HG03457 (cell line): ENCODE measurements around the gene VWA5B1.

ENCODE experiments used
- ATAC-seq: cut with Tn5 transposase; IDR thresholded peaks from one replicate; pipeline ENCODE4 v1.9.1; 2021; ENCODE audit warnings: moderate number of reproducible peaks; ENCODE audit not compliant: unreplicated experiment

VWA5B1 gene

DNA sequence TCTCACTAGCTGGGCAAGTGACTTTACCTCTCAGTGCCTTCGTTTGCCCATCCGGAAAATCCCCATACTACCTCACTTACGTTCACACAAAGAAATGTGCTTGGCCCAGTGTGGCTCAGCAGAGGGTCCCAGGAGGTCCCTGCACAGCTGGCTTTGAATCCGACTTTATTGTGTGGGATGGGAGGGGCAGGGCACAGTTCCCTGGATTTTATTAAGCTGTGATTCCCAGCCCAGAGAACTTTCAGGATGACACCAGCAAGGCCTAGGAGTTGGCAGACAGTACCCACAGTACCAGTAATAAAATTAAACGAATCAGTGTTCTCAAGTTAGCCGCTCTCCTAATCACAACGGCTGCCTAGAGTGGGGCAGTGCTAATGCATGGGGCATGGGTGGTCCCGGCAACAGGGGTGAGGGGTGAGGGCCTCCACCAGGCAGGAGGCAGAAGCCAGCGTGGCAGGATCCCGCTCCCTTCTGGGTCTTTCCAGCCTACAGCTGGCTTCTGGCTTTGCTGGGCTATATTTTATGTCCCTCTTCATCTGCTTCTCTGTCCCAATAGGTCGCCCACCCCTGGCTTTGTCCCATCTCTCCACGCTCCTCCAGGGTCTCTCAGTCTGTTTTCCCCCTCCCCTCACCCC is 74.9 kb downstream of the VWA5B1 start:
- ATAC-seq: no peak

DNA sequence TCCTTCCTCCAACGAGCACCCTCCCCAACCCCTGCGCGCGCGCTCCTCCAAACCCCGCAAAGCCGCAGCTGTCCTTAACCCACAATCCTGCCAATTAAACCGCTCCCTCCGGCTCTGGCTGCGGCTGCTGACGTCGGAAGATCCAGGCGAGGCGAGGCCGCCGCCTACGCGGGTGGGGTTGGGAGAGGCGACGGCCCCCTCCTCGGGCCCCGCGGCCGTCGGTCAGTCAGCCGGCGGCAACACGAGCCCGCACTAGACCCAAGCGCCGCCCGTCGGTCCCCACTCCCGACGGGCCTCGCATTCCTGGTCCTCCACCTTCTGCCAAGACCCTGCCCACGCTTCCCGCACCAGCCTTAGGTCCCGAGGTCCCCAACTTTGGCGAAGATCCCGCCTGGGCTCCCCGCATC is 75.4 kb downstream of the VWA5B1 start:
- ATAC-seq: no peak

DNA sequence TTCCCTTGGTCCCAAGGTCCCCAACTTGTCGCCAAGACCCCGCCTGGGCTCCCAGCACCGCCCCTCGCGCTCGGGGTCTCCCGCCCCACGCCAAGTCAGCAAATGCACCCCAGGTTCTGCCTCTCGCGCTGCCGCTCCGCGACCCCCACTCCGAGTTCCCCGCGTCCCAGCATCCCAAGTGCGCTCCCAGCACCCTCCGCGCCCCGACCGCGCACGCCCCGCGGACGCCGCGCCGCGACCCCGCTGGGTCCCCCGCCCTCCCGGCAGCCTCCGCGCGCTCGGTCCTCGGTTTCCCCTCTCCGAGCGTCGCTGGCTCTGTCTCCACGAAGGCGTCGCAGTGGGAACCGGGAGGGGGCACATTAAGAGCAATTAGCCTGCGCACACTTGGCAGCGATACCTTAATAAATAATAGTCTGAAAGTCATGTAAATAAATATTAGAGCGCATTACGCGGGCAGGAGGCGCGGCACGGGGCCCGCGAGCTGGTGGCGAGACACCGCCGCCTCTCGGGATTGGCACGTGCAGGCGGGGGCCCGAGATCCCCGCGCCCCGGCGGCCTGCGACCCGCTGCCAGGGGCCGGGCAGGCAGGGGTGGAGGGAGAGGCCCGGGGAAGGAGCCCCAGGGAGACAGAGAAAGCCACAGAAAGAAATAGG is 75.9 kb downstream of the VWA5B1 start:
- no peak for ATAC-seq

DNA sequence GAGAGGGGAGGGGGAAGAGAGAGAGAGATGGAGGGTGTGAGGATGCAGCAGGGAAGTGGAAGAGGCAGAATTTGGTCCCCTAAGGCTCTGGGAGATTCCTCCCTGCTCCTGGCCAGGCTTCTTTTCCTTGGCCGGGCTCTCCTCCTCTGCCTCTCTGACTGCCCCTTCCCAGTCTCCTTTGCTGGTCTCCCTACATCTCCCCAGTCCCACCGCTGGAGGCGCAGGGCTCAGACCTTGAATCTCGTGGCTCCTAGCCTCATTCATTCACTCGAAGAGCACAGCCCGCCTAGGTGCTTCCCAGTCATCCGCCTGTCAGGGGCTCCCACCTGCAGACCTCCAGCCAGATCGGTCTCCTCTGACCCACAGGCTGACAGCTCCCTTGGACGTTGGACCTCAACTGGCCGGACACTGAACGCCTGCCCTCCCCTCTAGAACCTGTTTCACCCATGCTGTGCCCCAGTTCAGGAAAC is 76.5 kb downstream of the VWA5B1 start:
- ATAC-seq: no peak

DNA sequence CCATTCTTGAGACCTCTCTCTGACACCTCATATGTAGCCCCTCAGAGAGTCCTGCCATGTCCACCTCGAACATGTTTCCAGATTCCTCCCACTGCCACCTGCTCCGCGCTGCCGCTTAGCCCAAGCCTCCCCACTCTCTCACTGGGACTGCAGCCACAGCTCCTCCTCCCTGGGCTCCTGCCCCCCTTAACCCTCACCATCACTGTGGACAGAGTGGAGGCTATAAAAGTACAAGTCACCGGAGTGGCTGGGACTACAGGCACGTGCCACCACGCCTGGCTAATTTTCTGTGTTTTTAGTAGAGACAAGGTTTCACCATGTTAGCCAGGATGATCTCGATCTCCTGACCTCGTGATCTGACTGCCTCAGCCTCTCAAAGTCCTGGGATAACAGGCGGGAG is 77.0 kb downstream of the VWA5B1 start:
- ATAC-seq: no peak

DNA sequence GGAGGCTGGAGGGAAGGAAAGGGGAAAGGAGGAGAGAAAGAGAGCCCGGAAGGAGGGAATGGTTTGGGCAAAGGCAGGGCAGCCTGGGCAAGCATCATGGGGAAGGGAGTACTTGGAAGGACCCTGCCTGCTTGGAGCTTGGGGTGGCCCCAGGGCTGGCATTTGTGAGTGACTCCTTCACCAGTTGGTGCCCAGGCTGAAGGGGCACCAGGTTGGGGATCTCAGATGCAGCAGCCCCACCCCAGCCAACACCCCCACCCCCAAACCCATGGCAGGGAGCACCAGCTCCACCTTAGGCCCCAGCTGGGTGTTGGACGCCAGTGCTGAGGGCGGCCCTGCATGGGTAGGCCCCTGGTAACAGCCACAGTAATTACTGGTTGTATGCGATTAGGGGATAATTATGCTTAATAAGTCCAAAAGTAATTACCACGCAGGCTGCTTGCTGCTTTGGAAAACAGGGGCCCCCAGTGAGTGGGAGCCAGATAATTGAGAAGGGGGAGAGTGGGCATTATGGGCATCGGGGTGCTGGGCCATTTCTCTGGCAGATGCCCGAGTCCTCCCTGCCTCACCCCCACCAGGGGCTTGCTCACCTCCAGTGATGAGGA is 78.3 kb downstream of the VWA5B1 start:
- no peak for ATAC-seq

DNA sequence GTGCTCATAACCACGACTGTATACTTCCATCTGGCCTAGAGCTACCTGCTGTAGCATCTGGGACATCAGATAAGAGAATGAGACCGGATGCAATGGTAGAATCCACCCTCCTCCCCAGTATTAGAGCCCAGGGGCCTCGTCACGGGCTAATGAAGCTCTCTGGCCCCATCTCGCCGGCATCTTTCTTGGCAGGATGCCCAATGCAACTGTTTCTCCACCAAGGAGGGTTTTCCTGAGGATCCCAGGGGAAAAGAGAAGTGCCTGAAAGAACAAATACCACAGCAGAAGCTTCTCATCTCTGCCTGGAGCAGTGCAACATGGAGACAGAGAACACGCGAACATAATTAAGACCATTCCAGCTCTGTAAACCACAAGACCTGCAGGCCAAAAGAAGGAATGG is 80.0 kb downstream of the VWA5B1 start:
- no peak for ATAC-seq

DNA sequence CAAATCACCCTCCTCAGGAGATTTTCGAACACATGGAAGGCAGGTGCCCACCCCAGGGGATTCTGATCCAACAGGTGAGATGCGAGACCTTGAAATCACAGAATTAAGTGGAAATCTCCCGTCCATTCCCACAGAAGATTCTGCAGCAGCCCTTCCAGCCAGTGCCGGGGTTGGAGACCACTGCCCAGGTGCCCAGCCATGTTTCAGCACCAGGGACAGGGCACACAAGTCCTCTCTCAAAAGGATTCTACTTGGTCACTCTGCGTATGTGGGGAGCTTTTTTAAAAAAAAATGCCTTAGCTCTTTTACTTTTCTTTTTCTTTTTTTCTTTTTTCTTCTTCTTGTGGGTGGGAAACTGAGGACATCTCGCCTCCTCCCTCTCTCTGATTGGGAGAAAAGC is 80.7 kb downstream of the VWA5B1 start:
- ATAC-seq: no peak

DNA sequence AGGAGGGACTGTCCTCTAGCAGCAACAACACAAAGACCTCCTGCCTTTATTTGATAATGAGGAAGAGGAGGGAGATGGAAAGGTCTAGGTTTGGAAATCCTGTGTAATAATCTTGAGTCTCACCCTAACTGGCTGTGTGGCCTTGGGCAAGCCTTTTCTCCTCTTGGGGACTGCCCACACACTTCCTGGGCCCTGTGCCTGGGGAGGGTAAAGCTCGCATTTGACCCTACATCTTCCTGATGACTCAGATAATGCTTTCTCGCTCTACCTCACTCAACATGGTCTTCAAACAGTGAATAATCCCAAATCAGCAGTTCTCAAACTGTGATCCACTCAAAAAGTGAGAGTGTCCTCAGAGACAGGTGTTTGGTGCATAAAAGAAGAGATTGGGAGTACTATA is 81.2 kb downstream of the VWA5B1 start:
- ATAC-seq: no peak

DNA sequence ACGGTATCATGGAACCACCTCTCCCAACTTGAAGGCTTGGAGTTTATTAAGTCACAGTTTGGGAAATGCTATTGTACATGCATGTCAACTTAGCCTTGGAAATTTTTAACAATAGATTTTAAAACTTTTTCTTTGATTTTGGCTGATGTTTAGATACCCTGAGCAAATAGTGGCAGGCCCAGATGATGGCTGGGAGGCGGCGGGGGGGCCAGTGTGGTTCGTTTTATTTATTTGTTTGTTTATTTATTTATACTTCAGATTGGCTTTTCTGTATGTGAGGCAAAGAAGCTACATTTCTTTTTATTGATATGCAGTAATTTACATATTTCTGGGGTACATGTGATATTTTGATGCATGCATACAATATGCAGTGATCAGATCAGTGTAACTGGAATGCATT is 82.0 kb downstream of the VWA5B1 start:
- ATAC-seq: no peak

DNA sequence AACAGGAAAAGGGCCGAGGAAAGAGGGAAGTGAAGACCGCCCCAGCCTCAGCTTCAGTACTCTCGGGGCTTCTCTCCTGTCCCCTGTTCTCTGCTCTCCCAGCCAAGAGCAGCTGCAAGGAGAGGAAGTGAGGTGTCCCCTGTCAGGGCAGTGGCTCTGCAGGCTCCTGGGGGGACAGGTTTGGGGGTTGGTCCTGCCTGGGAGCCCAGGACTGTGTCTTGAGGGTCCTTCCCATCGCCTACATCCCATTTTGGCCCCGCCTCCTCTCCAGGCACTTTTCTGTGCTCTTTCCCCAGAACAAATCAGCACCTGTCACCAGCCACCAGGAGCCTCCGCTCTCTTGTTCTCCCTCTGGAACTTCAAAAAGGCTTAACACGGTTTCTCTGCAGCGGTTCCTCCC is 82.6 kb downstream of the VWA5B1 start:
- ATAC-seq: no peak

DNA sequence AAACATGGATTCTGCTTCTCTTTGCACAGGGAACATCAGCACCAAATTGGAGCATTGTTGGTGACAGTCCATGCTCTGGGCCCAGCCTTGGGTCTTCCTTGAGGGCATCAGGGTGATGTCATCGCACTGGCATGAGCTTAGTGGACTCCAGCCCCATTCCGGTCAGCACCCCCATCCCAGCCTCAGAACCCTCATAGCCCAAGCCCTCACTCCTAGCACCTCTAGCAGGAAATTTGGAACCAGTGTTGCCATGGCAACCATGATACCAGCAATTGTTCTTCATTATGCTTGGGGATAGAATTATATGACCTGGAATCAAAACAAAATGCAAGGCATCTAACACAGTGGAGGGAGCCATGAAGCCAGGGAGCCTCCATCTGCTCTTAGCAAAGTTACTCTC is 83.1 kb downstream of the VWA5B1 start:
- ATAC-seq: no peak

DNA sequence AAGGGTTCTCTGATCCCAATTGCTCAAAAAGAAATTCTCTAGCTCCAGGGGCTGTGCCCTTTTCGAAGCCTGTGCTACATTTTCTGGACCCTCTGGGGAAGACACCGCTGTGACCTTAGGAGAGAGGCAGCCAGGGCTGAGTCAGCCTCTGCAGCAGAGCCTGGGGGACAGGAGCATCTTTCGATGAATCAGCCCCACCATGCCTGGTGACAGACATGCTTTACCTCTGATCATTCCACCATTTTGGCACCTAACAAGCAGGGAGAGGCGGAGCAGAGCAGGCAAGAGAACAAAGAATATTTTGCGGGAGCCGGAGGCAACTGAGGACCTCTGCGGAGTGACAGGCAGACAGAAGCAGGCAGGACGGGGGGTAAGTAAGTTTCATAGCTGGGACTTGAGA is 84.9 kb downstream of the VWA5B1 start:
- no peak for ATAC-seq

DNA sequence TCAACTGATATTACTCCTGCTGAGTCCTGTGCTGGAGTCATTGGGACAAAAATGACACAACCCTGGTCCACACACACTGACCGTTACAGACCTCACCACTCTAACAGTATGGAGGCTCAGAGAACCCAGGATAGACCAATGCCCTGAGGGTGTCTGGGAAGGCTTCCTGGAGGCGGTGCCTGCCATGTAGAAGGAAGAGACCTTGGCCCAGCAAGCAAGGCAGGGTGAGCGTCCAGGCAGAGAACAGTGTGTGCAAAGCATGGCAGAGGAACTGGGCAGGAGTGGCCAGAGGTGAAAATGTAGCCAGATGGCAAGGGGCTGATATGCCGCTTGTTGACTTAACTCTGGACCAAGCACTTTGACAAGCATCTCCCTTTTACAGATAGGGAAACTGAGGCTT is 85.5 kb downstream of the VWA5B1 start:
- ATAC-seq: no peak

DNA sequence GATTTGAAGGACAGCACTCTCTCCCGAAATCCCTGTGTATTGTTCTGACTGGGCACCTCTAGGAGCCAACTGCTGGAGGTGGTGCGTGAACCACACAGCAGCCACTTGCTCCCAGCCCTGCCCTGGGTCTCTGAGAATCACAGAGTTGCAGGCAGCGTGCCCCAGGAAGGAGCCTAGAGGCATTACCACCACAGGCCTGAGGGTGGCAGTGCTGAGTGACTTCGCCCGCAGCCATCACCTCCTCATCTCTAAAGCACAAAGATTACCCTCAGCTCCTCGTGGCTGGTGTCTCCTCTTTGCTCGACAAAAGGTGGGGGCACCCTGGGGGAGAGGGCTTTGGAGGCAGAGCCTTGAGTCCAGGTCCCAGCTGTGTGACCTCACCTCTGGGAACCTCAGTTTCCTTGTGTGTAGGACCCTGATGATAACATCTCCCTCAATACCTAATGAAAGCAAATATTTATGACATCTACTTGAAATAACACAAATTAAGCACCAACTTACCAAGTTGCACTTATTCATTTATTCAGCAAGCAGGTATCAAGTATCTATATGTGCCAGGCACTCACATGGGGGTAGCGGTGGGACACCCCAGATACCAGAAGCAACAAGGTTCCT is 86.3 kb downstream of the VWA5B1 start:
- no peak for ATAC-seq

DNA sequence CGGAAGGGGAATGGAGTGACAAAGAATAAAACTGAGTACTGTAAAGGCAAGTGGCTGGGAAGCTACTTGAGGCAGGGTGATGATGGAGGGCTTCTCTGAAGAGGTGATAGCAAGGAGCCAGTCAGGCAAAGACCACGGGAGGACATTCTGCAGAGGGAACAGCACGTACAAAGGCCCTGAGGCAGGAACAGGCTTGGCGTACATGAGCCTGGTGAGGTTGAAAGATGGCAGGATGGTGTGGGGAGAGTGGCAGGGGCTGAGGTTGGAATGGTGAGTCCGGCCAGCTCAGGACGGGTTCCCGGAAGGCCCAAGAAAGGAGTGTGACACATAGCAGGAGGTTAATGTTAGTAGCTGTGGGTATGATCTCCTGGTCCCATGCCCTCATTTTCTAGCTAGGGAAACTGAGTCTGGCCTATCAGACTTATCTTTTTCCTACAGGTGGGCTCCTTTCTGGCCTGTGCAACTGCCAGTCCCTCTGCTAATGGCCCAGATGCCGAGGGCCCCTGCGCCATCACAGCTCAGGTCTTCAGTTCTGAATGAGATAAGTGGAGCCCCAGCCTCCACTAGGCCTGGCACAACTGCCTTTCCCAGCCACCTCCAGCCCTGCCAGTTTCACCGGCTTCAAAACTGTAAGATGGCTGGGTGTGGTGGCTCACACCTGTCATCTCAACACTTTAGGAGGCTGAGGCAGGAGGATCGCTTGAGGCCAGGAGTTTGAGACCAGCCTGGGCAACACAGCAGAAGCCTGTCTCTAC is 87.0 kb downstream of the VWA5B1 start:
- ATAC-seq: no peak

DNA sequence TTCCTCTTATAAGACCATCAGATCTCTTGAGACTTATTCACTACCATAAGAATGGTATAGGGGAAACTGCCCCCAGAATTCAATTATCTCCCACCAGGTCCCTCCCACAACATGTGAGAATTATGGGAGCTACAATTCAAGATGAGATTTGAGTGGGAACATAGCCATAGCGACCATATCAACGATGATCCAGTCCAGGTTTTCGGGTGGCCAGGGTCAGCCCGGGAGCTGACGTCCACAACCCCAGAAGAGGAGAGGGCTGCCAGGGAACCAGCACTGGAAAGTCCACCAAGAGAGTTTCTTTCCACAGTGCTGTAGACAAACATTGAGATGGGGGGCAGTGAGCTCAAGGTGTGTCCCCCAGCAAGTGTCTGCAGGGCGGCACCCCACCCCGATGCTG is 88.4 kb downstream of the VWA5B1 start:
- no peak for ATAC-seq

DNA sequence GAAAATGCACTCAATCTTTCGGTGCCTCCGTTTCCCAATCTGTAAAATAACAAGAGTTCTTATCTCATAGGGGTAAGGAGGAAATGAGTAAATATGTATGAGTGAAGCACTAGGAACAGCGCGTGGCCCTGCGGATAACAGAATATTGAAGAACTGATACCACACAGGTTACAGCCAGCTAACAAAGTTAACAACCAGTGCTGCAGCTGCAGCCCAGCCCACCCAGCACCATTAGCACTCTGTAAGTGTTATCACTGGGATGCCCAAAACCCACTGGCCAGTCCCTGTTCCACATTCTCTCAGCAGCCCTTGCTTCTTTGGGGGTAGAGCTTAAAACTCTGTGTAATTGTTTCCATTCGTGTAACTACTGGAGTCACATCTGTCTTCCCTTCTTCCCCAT is 89.5 kb downstream of the VWA5B1 start:
- ATAC-seq: no peak

DNA sequence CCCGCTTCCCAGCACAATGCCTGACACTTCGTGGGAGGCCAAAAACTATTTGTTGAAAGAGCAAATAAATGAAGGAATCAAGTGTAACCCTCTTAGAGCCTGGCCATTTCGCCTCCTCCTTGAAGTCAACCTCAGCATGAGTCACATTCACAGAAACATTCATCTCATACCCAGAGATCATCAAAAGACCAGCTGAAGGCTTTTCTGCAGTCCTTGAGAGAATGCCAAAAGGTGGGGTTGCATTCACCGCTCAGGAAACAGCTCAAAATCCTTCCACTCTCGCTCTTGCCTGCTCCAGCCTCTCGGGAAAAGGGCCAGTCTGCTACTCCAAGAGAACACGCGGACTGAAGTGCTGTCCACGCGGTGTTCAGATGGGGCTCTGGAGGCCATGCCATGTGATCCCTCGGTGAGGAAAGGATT is 90.0 kb downstream of the VWA5B1 start:
- ATAC-seq: no peak

DNA sequence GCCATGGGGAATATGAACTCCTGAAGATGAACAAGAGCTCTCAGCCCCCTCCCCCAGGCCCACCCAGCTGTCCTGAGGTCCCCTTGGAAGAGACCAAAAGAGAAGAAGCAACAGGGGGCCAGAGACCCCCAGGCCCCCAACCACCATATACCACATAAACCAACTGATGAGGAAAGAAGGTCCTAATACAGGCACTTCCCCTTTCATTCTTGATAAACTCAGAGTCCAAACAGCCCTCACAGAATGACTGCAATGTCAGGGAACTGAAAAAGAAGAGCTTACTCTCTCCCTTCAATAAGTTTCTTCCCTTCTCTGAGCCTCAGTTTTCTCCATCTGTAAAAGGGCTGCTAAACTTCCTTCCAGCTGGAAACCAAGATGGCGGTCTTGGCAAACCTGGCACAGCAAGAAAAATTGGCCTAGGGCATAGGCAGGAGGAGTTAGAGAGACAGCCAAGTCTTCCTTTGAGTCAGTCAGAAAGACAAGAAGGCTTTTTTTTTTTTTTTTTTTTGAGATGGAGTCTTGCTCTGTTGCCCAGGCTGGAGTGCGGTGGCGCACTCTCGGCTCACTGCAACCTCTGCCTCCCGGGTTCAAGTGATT is 90.5 kb downstream of the VWA5B1 start:
- no peak for ATAC-seq

DNA sequence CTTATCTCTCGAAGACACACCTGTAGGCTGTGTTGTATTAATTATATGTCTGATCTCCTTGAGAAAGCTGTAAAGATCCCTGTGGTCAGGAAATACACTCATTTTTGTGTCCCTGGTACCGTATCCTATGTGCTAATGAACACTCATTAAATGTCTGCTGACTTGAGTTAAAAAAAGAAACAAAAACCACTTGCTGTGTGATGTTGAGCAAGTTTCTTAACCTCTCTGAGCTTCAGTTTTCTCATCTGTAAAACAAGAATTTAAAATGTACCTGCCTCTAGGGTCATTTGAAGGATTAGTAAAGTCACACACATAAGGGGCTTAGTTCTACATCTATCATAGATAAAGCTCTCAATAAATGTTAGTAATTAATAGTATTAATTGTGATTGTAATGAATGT is 91.3 kb downstream of the VWA5B1 start:
- ATAC-seq: no peak
